Esophagus squamous epithelium (tissue), 5 donors: ENCODE results near the gene WASHC4. TPM values are rescaled to one million over a fixed set of nuclear protein-coding genes. Genes with fewer than 3 reads are reported as not detected.

Experiments used
- DNase-seq: peaks from one replicate; lab custom pipeline; 2025; lab: John Stamatoyannopoulos, UW
- H3K27ac ChIP-seq, 4 donors: fragments of 200-600 bp; sonication (generic); one replicate each; pipeline ENCODE4 v1.5.1; 2016 to 2019; ENCODE audit warnings: mild to moderate bottlenecking in 1 of 4
- H3K27me3 ChIP-seq, 4 donors: fragments of 200-600 bp; sonication (generic); 1 replicate in 3 of 4; 2 replicates in 1 of 4; pipeline versions ENCODE4 v1.5.1 to v1.6.0; 2017 to 2021; ENCODE audit warnings: antibody characterized with exemption in 1 of 4
- H3K36me3 ChIP-seq, 3 donors: fragments of 200-600 bp; sonication (generic); one replicate each; pipeline ENCODE4 v1.5.1; 2016 to 2019
- H3K4me1 ChIP-seq, 3 donors: fragments of 200-600 bp; sonication (generic); one replicate each; pipeline ENCODE4 v1.5.1; 2017 to 2019
- H3K4me3 ChIP-seq, 4 donors: fragments of 200-600 bp; sonication (generic); 1 replicate in 3 of 4; 2 replicates in 1 of 4; pipeline ENCODE4 v1.5.1; 2016 to 2019; ENCODE audit warnings: mild to moderate bottlenecking in 2 of 4, moderate library complexity in 1 of 4
- H3K9me3 ChIP-seq, 3 donors: fragments of 200-600 bp; sonication (generic); one replicate each; pipeline ENCODE4 v1.5.1; 2016 to 2019
- POLR2A ChIP-seq, 4 donors: fragments of 450-650 bp; IDR thresholded peaks; one replicate each; pipeline ENCODE4 v1.6.1; 2017; ENCODE audit warnings: antibody characterized with exemption in 4 of 4, mild to moderate bottlenecking in 4 of 4, moderate library complexity in 3 of 4
- WGBS, 2 donors: methylation state at CpG; one replicate each; pipeline ENCODE4 v1.1.5; 2018; 5-methylcytosine and 5-hydroxymethylcytosine counted together
- intact Hi-C: fragments of 100-400 bp; cut with DNase I; formaldehyde crosslinking; loops from one replicate; pipeline ENCODE4 v1.15.0; 2022
- total RNA-seq, 4 donors: library from RNA; depleted of rRNA; stranded (reverse); fragments of >200 nt; gene quantifications; one replicate each; pipeline ENCODE4 v1.1.0, GENCODE V29; 2016
- TF ChIP-seq, protein P1 (sequence below), 6 experiments: fragments of 450-650 bp in 4 of 6; fragments of 200-600 bp in 2 of 6; sonication (generic) in 2 of 6; IDR thresholded peaks; one replicate each; pipeline ENCODE4 v1.5.1; 2016 to 2019; ENCODE audit warnings: antibody characterized with exemption in 6 of 6, mild to moderate bottlenecking in 4 of 6, moderate library complexity in 4 of 6
- donor health status: DM: yes; HTN: yes; CAD: no.

WASHC4 gene
- total RNA-seq, 4 donors from 2014 or later, result 22.8 to 42.3 (median 36.8) TPM

DNA sequence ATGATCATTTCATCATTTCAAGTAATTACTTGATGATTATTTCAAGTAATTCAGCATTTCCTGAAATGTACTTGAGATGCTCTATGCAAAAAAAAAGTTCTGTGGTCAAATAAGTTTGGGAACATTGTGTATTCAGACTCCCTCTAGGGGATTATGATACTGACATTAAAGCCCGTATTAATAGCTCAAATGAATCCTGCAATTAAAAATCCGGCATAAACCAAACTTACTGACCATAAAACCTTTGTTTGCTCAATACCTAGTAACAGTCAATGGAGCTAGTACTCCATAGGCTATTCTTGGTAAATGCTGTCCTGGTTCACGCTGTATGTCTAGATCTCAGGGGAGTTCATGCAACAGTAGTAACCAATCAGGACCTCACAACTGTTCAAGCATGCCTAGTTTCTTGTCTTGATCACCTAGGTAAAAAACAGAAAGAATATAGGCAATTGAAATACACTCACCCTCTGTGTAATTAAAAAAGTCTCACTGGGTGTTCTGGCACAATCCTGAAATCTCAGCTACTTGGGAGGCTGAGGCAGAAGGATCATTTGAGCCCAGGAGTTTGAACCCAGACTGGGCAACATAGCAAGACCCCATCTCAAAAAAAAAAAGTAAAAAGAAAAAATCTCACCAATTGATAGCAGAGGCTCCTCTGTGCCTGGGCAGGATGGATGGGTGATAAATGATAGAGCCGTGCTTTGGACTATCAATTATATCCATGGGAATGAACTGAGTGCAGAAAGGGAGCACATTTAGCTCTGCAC, 37.4 kb upstream of the WASHC4 start:
- peaks cover 0 to 14% (median 0%) of the 10 kb centered on the region in 4 donors for H3K27me3 ChIP-seq
- intact Hi-C loops, result no loop called here
- WGBS, 2 donors, result 58 to 75% methylated on average over 4 of the region's 4 CpGs
- H3K9me3 ChIP-seq, result no peaks in the 10 kb centered on the region
- H3K36me3 ChIP-seq, result peaks cover 0 to 7% (median 0%) of the 10 kb centered on the region in 3 donors
- DNase-seq, result no peak
- H3K27ac ChIP-seq, result no peak overlapping the region
- TF ChIP-seq, protein P1, sequence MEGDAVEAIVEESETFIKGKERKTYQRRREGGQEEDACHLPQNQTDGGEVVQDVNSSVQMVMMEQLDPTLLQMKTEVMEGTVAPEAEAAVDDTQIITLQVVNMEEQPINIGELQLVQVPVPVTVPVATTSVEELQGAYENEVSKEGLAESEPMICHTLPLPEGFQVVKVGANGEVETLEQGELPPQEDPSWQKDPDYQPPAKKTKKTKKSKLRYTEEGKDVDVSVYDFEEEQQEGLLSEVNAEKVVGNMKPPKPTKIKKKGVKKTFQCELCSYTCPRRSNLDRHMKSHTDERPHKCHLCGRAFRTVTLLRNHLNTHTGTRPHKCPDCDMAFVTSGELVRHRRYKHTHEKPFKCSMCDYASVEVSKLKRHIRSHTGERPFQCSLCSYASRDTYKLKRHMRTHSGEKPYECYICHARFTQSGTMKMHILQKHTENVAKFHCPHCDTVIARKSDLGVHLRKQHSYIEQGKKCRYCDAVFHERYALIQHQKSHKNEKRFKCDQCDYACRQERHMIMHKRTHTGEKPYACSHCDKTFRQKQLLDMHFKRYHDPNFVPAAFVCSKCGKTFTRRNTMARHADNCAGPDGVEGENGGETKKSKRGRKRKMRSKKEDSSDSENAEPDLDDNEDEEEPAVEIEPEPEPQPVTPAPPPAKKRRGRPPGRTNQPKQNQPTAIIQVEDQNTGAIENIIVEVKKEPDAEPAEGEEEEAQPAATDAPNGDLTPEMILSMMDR (IDR thresholded peaks at IDR 0.05), result no peak
- H3K4me3 ChIP-seq, result no peak overlapping the region
- no peaks in the 10 kb centered on the region for H3K4me1 ChIP-seq

DNA sequence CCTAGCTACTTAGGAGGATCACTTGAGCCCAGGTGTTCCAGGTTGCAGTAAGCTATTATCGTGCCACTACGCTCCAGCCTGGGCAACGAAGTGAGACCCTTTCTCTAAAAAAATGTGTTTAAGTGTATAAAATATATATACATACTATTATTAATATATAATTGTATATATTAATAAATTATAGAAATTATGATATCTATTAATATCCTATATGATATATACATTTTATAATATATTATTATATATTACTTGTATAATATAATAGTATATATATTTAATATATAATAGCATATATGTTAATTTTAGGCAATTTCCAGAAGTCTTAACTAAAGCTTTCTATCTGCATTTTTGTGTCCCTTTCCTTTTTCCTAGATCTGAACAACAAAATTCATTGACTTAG, 35.5 kb upstream of the WASHC4 start:
- DNase-seq, result no peak
- Histone ChIP-seq H3K4me3 (no peak overlapping the region), H3K27me3 (peaks cover 0 to 14% (median 0%) of the 10 kb centered on the region in 4 donors), H3K27ac (no peak overlapping the region), H3K4me1 (peaks cover 0 to 9% (median 0%) of the 10 kb centered on the region in 3 donors), H3K36me3 (peaks cover 0 to 7% (median 0%) of the 10 kb centered on the region in 3 donors), H3K9me3 (no peaks in the 10 kb centered on the region)
- TF ChIP-seq POLR2A (IDR thresholded peaks at IDR 0.05), result no peak
- TF ChIP-seq, protein P1 (IDR thresholded peaks at IDR 0.05), result no peak
- WGBS, 2 donors, result 99% methylated on average over 3 of the region's 3 CpGs
- intact Hi-C loops, result no loop called here

DNA sequence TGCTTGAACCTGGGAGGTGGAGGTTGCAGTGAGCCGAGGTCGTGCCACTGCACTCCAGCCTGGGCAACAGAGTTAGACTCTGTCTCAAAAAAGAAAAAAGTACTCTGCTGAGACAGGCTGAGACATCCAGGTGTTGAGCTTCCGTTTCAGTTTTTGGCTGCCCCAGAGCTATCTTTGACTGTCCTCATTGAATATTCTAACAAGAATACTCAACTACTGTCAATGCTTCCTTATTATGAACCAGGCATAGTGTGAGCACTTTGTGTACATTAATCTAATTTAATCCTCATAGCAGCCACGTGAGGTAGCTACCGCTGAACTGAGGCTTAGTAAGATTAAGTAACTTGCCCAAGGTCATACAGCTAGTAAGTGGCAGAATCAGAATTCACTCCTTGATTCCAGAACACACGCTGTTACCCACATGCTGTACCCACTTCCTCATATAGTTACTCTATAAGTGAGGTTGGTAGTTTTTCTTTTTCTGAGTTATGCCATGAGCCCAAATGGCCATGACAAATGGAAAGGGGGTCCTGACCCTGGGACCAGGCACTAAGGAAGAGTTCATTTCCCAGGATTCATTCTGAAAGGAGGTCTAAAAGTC, 34.5 kb upstream of the WASHC4 start:
- Histone ChIP-seq H3K27me3 (peaks cover 0 to 18% (median 0%) of the 10 kb centered on the region in 4 donors), H3K27ac (no peak overlapping the region), H3K36me3 (peaks cover 0 to 7% (median 0%) of the 10 kb centered on the region in 3 donors), H3K4me3 (no peak overlapping the region), H3K4me1 (peaks cover 0 to 9% (median 0%) of the 10 kb centered on the region in 3 donors), H3K9me3 (no peaks in the 10 kb centered on the region)
- intact Hi-C loops, result no loop called here
- TF ChIP-seq, protein P1 (IDR thresholded peaks at IDR 0.05), result no peak
- TF ChIP-seq POLR2A (IDR thresholded peaks at IDR 0.05), result no peak
- DNase-seq, result no peak
- WGBS, 2 donors, result 46 to 60% methylated on average over 6 of the region's 6 CpGs

GRCh38 chr12:105076098-105076497, 31.4 kb upstream of the WASHC4 start:
- 82 to 100% methylated on average over 1 of the region's 1 CpG for WGBS, 2 donors
- Histone ChIP-seq H3K36me3 (no peaks in the 10 kb centered on the region), H3K4me3 (no peak overlapping the region), H3K27ac (no peak overlapping the region), H3K4me1 (peaks cover 0 to 9% (median 0%) of the 10 kb centered on the region in 3 donors), H3K9me3 (no peaks in the 10 kb centered on the region), H3K27me3 (peaks cover 0 to 24% (median 0%) of the 10 kb centered on the region in 4 donors)
- no peak for DNase-seq
- no peak for TF ChIP-seq POLR2A (IDR thresholded peaks at IDR 0.05)
- TF ChIP-seq, protein P1 (IDR thresholded peaks at IDR 0.05), result no peak
- intact Hi-C loops, result no loop called here

- H3K27ac ChIP-seq, result no peak overlapping the region
- H3K4me1 ChIP-seq, result peaks cover 0 to 9% (median 0%) of the 10 kb centered on the region in 3 donors
- intact Hi-C loops, result no loop called here
- H3K4me3 ChIP-seq, result no peak overlapping the region
- H3K9me3 ChIP-seq, result no peaks in the 10 kb centered on the region
- WGBS, 2 donors, result 75% methylated on average over 3 of the region's 3 CpGs
- peaks cover 0 to 24% (median 0%) of the 10 kb centered on the region in 4 donors for H3K27me3 ChIP-seq
- H3K36me3 ChIP-seq, result no peaks in the 10 kb centered on the region
- no peak for DNase-seq
- TF ChIP-seq POLR2A (IDR thresholded peaks at IDR 0.05), result no peak
- TF ChIP-seq, protein P1 (IDR thresholded peaks at IDR 0.05), result no peak
Observed at GRCh38 chr12:105076913-105077312, 30.6 kb upstream of the WASHC4 start.
